GM04503 (cell line): Measurements from ENCODE around the gene SLC47A2.
"Not testable (repeated sequence)": the region's sequence is repeated elsewhere in the genome, so short reads cannot be mapped to it uniquely, and the experiment has no call there.

ENCODE experiments used
- DNase-seq: peaks from one replicate; pipeline ENCODE4 v3.0.0-alpha.2; 2012; ENCODE audit warnings: low read depth

Gene SLC47A2, protein sequence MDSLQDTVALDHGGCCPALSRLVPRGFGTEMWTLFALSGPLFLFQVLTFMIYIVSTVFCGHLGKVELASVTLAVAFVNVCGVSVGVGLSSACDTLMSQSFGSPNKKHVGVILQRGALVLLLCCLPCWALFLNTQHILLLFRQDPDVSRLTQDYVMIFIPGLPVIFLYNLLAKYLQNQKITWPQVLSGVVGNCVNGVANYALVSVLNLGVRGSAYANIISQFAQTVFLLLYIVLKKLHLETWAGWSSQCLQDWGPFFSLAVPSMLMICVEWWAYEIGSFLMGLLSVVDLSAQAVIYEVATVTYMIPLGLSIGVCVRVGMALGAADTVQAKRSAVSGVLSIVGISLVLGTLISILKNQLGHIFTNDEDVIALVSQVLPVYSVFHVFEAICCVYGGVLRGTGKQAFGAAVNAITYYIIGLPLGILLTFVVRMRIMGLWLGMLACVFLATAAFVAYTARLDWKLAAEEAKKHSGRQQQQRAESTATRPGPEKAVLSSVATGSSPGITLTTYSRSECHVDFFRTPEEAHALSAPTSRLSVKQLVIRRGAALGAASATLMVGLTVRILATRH

DNA sequence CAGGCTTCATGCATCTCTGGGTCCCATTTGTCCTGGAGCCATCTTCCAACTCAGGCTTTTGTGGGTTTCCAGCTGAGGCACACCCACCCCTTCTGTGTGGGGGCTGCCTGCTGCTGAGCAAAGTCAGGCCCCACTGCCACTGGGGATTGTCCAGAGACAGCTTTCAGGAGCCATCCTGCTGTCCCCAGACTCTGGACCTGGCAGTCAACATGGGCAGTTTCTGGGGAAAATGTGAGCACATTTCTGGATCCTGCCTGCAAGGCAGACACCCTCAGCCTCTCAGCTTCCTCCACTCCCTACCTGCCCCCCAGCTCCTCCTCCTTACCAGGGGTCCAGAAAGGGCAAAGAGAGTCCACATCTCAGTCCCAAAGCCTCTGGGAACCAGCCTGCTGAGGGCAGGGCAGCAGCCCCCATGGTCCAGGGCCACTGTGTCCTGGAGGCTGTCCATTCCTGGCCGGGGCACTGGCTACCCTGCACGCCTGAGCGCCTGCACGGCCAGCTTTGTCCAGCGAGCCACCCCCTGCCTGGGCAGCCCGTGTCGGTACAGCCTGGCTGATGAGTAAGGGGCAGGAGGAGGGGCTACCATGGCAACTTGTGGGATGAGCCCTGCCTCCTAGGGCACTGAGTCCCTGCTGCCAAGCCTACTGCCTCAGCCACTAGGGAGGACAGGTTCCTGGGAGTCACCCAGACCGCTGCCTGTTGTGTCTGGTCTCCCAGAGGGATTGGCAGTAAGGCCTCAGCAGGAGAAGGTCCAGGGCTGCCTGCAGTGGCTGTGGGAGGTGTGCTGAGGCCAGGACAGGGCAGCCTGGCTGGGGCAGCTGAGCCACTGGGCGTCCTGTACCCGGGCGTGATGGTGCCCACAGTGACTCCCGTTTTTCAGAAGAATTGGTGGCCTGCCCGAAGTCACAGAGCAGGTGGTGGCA is at the start of gene SLC47A2:
Gene SLC47A2, minus strand, starts transcription at position 477 of the 923 bp plus-strand sequence. Its CDS starts 29 bp downstream, at position 448.
- DNase-seq, result no peak

DNA sequence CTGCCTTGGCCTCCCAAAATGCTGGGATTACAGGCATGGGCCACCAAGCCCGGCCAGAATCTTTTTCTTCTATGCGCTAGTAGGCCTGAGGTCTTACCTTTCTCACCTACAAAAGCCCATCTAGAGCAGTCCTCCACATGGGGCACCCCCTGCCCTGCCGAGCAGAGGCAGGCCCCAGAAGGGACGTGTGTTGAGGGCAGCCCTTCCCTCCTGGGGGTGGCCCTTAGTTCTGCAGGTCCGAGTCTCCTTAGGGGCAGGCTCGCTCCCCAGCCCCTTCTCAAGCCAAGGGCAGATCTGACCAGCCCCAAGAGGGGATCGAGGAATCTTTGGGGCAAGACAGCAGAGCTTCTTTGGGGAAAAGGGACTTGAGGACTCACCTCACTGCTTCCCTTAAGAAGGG is 49.6 kb upstream of the SLC47A2 start:
- DNase-seq, result no peak

DNA sequence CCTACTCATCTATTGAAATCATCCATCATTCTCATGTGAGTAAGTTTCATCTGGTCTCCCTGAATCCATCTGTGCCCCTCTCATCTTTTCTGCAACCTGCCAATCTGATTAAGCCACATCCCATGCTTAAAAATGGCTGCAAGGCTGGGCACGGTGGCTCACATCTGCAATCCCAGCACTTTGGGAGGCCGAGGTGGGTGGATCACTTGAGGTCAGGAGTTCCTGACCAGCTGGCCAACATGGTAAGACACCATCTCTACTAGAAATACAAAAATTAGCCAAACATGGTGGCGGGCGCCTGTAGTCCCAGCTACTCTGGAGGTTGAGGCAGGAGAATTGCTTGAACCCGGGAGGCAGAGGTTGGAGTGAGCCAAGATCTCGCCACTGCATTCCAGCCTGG is 47.6 kb upstream of the SLC47A2 start:
- not testable (repeated sequence) for DNase-seq

DNA sequence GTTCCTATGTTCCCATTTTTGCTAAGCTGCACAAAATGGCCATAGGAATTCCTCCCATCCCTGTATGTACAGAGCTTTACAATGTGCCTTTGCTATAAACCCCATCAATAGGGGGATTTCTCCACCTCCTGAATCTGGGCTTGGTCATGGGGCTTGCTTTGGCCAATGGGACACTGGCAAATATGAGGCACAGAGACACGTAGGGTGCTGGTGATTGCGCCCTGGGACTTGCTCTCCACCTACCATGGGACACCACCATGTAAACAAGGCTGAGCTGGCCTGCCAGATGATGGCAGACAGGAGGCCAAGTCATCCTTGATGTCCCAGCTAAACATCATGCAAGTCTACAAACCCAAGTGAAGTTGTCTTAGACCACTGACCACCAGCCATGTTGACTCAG is 47.0 kb upstream of the SLC47A2 start:
- DNase-seq, result no peak

DNA sequence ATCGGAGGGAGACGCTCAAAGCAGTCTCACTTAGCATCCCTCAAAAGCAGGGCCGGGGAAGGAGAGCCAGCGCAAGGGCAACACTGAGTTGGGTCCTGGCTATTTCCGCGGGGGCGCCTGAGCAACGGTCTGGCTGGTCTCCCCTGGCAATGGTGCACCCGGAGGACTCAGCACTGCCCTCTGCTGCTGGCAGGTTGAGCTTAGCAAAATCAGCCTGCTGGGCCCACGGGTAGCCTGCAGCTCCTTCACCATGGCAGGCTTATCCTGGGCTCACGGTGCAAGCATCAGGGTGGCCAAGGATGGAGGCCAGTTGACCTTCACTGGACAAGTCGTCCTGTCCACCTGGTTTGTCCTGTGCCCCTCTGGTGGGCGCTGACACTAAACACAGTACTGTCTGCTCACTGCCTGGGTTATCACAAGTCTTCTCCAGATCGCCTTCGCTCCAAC is 46.2 kb upstream of the SLC47A2 start:
- DNase-seq, result no peak

DNA sequence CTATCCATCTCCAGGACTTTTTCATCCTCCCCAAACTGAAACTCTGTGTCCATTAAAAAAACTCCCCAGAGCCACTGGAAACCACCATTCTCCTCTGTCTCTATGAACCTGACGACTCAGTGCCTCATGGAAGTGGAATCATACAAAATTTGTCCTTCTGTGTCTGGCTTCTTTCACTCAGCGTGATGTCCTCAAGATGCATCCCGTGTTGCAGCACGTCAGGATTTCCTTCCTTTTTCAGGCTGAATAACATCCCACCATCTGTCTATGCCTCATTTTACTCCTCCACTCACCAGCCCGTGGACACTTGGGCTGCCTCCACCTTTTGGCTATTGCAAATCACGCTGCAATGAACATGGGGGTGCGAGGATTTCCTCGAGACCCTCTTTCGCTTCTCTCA is 44.4 kb upstream of the SLC47A2 start:
- DNase-seq, result no peak

DNA sequence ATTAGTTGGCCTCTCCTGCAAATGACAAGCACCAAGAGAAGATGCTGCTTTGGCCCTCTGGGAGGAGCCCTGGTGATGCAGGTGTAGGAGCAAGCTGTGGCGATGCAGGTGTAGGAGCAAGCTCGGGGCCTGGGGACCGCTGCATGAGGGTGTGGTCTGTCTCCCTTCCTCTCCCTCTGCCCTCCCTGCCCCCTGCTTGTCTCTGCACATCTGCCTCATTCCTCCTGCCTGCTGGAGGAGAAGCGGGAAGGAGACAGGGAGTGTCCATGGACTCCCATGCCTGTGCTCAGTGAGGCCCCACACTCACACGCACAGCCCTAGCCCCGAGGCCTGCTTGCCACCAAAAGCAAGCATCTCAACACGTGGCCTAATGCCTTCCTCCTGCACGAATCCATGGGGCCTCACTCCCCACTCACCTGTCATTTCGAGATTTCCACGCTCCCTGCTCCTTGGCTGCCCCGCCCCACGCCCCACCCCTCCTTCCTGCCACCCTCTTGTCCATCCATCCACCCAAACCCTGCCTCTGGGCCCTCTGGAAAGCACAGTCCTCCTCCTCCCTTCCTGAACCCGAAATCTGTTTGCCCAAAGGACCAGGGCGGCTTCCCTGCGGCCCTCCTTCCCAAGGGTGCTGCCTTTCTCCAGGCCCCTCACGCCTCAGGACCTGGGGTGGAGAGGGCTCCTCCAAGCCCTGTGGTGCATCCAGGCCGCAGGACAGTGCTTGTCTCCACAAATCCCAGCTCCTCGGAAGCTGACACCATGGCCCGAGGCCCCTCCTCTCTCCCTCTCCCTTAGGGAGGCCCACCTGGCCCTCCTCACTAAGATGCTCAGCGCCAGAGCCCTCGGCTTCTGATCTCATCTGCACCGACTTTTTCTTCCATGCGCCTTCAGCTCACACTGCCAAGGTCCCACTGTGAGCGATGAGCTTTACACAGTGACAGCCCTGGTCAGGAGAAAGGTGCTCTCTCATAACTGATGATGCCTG is 43.5 kb upstream of the SLC47A2 start:
- no peak for DNase-seq

DNA sequence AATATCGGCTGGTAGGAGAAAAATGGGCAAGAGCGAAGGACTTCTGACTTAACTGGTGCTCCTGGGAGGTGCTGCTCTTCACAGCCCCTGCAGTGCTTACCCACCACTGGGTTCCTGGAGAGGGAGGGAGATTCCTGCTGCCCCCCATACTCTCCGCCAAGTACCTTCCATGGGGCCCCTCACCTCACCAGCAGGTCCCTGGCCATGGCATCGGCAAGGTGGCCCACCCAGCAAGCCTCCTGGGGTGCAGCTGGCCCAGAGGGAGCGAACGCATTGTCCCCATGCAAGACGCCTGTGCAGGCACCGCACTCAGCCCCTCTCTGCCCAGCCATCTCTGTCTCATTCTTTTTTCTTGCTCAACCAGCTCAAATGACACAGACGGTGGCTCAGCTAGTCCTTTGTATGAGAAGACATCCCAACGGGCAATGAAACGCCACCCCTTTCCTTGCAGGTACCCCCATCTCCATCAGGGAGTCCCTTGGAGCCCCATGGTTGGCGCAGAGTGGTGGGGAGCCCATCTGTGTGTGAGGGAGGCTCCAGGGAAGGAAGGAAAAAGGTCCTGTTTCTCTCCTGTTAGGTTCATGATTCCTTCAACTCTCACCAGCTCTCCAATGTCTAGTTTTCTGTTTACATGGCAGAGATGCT is 41.3 kb upstream of the SLC47A2 start:
- no peak for DNase-seq

DNA sequence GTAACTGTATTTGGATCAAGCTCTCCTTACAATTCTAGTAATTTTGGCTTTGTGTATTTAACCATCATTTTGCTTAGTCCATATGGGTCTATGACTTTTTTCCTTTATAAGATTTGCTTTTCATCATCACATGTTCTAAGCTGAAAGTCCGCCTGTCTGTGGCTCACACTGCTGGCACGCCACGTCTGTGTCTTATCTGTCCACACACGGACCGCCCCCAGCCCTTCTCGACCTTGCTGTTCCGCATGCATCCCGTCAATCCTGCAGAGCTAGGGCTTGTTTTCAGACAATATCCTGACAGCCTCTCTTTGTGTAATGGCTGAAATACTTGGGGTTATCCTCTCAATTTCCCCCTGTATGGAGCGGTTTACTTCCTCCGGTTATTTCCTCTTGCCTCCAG is 40.2 kb upstream of the SLC47A2 start:
- no peak for DNase-seq

DNA sequence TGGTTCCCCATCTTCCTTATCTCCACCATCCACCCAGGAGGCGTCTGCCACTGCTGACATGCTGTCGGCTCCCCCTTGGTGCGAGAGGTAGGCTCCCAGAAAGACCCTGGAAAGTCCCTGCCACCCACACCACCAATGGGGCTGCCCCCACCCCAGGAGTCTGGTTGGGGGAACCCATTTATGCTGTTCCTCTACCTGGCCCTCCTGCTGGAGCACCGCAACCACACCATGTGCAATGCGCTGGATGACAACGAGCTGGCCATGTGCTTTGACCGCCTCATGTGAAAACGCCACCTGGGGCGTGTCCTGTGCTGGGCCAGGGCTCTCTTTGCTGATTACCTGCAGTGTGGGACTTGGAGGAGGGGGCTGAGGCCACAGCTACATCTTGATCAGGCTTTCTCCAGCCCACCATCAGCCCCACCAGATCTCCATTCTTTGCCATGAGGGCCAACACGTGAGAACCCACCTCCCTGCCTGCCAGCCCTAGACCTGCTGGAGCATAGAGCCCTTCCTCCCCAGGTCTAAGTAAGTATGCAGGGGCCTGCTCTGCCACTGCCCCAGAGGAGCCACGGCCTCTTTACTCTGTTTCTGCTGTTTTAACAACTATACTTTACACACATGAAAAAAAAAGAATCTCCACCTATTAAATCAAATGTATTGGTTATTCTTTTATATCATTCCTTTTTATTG is 39.6 kb upstream of the SLC47A2 start:
- DNase-seq, result no peak

DNA sequence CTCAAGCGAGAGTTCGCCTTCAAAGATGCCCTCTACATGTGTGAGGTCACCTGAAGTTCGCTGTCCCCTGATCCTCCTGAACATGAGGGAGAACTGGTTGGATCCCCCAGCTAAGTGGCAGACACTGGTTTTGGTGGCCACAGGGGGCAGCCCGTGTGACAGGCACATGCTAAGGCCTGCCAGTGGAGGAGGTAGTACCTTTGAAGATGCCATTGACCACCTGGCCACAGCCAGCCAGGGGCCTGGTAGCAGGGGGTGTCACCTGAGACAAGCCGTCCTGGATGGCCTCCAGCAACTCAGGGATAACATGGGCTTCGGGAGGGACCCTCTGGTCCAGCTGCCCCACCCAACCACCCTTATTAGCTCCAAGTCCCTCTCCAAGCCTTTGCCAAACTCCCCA is 39.0 kb upstream of the SLC47A2 start:
- DNase-seq, result no peak

DNA sequence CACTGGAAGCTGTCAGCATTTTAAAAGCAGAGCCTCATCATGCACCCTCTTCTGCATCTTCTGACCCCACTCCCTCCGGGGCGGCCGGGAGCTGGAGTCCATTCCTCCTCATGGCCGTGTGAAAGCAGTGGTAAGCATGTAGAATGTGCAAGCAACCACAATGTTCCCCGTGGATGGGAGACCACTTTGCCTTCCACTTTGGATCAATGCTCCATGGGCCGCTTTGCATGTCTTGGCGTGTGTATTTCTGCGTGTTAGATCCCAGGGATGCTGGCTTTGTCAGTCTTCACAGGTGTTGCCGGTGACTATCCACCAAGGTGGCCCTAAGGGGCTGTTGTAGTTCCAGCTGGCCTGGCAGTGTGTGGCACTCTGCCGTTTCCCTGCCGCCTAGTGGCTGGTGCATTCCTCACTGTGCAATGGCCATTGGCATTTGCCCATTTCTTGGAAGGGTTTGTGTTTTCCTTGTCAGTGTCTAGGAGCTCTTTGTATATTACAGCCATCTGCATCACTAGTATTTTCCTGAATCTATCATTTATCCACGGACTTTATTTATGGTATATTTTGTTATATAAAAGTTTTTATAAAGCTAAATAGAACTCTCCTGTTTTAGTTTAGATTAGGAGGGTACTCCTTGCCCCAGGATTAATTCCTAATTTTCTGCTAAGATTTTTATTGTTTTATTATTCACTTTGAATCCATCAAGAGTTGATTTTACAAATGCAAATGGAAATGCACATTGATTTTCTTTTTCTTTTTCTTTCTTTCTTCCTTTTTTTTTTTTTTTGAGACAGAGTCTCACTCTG is 37.5 kb upstream of the SLC47A2 start:
- DNase-seq, result no peak

DNA sequence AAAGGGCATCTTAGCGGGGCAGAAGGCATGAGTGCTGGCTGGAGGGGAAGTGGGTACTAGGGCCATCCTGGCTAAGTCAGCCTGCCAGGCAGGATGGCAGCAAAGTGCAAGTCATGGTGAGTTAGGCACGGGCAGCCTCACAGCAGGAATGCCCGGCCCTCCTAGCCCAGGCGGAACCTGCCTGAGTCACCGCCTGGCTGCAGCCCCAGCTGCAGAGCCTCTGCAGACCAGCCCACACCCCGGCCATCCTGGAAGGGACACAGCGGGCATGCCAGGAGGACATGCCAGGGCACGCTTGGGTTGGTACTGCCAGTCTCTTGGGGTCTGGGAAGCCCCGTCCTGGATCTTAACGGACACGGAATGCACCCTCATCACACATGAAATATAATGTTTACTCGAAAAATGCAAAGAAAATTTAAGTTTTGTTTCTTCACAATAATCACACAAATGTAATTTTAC is 36.7 kb upstream of the SLC47A2 start:
- peak; percentile 57 for DNase-seq

DNA sequence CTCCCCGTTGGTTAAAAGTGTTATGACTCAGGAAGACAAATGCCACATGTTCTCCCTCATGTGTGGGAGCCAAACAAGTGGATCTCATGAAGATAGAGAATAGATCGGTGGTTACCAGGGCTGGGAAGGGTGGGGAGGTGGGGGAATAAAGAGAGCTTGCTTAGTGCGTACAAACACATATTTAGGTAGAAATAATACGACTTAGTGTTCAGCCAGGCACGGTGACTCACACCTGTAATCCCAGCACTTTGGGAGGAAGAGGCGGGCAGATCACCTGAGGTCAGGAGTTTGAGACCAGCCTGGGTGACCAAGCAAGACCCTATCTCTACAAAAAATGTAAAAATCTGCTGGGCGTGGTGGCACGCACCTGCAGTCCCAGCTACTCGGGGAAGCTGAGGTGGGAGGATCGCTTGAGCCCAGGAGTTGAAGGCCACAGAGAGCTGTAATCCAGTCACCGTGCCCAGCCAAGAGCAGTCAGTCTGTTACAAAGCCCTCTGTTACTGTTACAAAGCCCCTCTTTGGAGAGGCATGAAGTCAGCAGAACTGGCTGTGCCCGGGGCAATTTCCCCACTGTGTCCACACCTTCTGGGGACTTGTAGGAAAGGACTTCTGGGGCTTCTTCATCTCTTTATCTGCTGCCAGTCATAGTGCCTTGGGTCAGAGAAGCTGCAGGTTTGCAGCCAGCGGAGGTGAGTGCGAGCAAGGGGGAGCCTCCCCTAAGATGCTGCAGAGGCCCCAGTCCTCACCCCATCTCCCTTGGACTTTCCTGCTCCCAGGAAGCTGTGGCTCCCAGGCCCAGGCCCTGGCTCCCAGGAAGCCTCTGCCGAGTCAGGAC is 36.0 kb upstream of the SLC47A2 start:
- no peak for DNase-seq

DNA sequence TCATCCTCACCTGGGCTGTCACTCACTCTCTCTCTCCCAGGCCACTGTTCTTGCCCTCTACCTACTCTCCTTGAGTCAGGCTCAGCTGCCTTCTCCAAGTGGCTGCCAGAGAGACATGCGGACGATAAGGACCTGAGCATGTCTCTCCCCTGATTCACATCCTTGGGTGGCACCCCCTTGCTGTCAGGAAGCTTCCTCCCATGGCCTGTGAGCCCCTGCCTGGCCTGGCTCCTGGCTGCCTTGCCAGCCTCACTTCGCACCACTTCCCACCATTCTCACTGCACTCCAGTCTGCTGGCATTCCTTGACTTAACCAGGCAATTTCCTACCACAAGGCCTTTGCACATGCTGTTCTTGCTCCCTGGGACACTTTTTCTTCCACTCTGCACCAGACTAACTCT is 34.5 kb upstream of the SLC47A2 start:
- no peak for DNase-seq

DNA sequence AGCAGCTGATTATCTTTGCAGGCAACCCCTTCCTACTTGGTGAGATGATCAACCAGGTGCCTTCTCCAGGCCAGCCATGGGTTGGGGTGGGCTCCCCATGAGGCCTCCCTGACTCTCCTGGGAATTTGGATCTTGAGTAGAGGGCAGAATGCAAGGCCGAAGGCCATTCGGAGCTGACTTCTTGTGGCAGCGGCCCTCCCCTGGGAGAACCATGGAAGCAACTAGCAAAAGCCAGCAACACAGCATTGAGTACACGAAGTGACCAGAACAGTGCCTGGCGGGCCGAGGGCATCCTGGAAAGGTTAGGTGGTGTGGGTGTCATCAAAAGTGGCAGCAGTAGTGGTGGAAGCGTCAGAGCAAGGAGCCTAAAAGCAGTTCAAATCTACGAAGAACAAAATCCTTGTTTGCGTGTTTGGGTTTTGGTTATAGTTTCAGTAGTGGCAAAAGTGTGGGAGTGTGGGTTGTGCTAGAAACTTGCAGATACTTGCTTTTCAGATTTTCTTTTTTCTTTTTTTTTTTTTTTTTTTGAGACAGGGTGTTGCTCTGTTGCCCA is 33.7 kb upstream of the SLC47A2 start:
- no peak for DNase-seq

DNA sequence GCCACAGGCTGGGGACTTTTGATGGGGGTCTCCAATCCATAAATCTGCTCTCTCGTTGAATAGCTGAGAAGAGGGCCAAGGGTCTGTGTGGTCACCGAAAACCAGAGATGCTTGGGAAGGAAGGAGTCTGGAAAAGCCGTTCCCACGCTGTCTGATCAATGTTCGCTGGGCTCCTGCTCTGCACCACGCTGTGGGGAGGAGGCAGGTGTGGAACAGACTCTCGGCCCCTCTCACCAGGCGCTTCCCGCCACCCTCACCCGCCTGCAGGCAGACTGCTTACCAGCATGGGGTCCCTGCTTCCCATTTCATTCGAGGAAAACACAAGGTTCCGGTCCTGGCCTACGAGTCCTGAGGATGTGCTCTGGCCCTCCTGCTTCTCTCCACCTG is 32.4 kb upstream of the SLC47A2 start:
- DNase-seq, result no peak
